GM12872 (cell line): ENCODE data around the gene TENM3.

Experiments used
- CTCF ChIP-seq: IDR thresholded peaks from 3 replicates; pipeline ENCODE4 v1.5.1; 2011; ENCODE audit warnings: low read depth, mild to moderate bottlenecking, low read length, moderate library complexity; ENCODE audit not compliant: insufficient read depth

TENM3 gene

GRCh38 chr4:182489607-182490006 lies 246.4 kb downstream of the TENM3 start:
- no peak for TF ChIP-seq CTCF

- TF ChIP-seq CTCF: no peak
Observed at GRCh38 chr4:182491719-182492118, 248.5 kb downstream of the TENM3 start.

- no peak for TF ChIP-seq CTCF
Observed at GRCh38 chr4:182492423-182492822, 249.2 kb downstream of the TENM3 start.

GRCh38 chr4:182493377-182493776 lies 250.2 kb downstream of the TENM3 start:
- no peak for TF ChIP-seq CTCF

- TF ChIP-seq CTCF: no peak
Observed at GRCh38 chr4:182494103-182494502, 250.9 kb downstream of the TENM3 start.

GRCh38 chr4:182495031-182495430 lies 251.8 kb downstream of the TENM3 start:
- TF ChIP-seq CTCF: no peak

- TF ChIP-seq CTCF: no peak
Observed at GRCh38 chr4:182495645-182496385, 252.6 kb downstream of the TENM3 start.
